H1 (cell line): ENCODE data around the gene PA2G4.

ENCODE experiments used
- EZH2 ChIP-seq: fragments of 200-600 bp; sonication (generic); IDR thresholded peaks from 2 replicates; pipeline ENCODE4 v1.7.1; 2012; ENCODE audit warnings: low read depth, mild to moderate bottlenecking, moderate library complexity, low read length, inconsistent platforms; ENCODE audit not compliant: severe bottlenecking
- GTF2F1 ChIP-seq: IDR thresholded peaks from 2 replicates; pipeline ENCODE4 v1.6.1; 2012; ENCODE audit warnings: low read depth, low read length, improper control_type of control experiment, borderline replicate concordance
- HDAC6 ChIP-seq: IDR thresholded peaks from one replicate; pipeline ENCODE4 v1.7.1; 2012; ENCODE audit warnings: low read depth, mild to moderate bottlenecking, inconsistent platforms, low read length, moderate library complexity
- POLR2A ChIP-seq, 2 experiments: IDR thresholded peaks; 1 replicate in 1 of 2; 2 replicates in 1 of 2; pipeline ENCODE4 v1.6.1; 2011; ENCODE audit warnings: low read depth in 2 of 2, low read length in 2 of 2, mild to moderate bottlenecking in 2 of 2; ENCODE audit errors: control extremely low read depth in 1 of 2
- POLR2AphosphoS5 ChIP-seq: IDR thresholded peaks from 2 replicates; pipeline ENCODE4 v1.6.1; 2011; ENCODE audit warnings: low read depth, low read length
- RAD21 ChIP-seq, 2 experiments: IDR thresholded peaks in 1 of 2; conservative IDR thresholded peaks in 1 of 2; 2 replicates each; pipeline ENCODE4 v1.6.1; 2011; ENCODE audit warnings: low read depth in 2 of 2, low read length in 2 of 2, improper control_type of control experiment in 1 of 2, inconsistent platforms in 1 of 2, mild to moderate bottlenecking in 1 of 2, moderate library complexity in 1 of 2
- RFX5 ChIP-seq: IDR thresholded peaks from 2 replicates; pipeline ENCODE4 v1.6.1; 2011; ENCODE audit warnings: low read depth, low read length, improper control_type of control experiment, borderline replicate concordance
- SIX5 ChIP-seq: IDR thresholded peaks from 2 replicates; pipeline ENCODE4 v1.6.1; 2011; ENCODE audit warnings: mild to moderate bottlenecking, low read depth, low read length
- SP4 ChIP-seq: IDR thresholded peaks from 2 replicates; pipeline ENCODE4 v1.6.1; 2012; ENCODE audit warnings: low read length, inconsistent platforms
- TAF1 ChIP-seq: IDR thresholded peaks from 2 replicates; pipeline ENCODE4 v1.6.1; 2011; ENCODE audit warnings: mild to moderate bottlenecking, low read depth, low read length
- TEAD4 ChIP-seq: IDR thresholded peaks from 2 replicates; pipeline ENCODE4 v1.6.1; 2012; ENCODE audit warnings: low read depth, low read length, inconsistent platforms, mixed read lengths
- YY1 ChIP-seq: IDR thresholded peaks from 2 replicates; pipeline ENCODE4 v1.6.1; 2011; ENCODE audit warnings: low read depth, mild to moderate bottlenecking, low read length
- TF ChIP-seq, protein P1 (sequence below), 3 experiments: IDR thresholded peaks; 1 replicate in 2 of 3; 2 replicates in 1 of 3; pipeline versions ENCODE4 v1.5.1 to v1.6.1; 2011; ENCODE audit warnings: low read length in 3 of 3, mild to moderate bottlenecking in 3 of 3, inconsistent platforms in 2 of 3, low read depth in 1 of 3, moderate library complexity in 1 of 3; ENCODE audit not compliant: insufficient read depth in 1 of 3; ENCODE audit errors: control extremely low read depth in 1 of 3

DNA sequence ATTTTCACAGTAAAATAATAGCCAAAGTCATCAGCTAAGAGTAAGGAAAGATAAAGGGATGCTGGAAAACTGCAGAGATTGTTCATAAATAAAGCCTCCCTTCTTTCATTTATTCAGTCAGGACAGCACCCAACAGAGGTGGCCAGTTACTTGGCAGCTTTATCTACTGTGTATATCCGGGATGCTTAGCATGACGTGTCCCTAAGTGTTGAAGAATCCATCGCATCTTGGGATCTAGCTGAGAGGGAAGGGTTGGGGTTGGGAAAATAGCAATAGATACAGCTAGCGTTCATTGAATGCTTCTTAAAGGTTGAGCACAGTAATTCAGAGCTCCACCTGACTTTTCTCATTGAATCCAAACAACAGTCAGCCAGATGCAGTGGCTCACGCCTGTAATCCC is 30.0 kb upstream of the PA2G4 start:
- no peak for TF ChIP-seq POLR2A (IDR thresholded peaks at IDR 0.05; ENCODE audit: control extremely low read depth in 1 of 2, low read depth in 2 of 2, low read length in 2 of 2)
- no peak for TF ChIP-seq EZH2
- no peak for TF ChIP-seq SP4
- TF ChIP-seq POLR2AphosphoS5: no peak
- TF ChIP-seq TEAD4: no peak
- no peak for TF ChIP-seq SIX5
- TF ChIP-seq, protein P1, sequence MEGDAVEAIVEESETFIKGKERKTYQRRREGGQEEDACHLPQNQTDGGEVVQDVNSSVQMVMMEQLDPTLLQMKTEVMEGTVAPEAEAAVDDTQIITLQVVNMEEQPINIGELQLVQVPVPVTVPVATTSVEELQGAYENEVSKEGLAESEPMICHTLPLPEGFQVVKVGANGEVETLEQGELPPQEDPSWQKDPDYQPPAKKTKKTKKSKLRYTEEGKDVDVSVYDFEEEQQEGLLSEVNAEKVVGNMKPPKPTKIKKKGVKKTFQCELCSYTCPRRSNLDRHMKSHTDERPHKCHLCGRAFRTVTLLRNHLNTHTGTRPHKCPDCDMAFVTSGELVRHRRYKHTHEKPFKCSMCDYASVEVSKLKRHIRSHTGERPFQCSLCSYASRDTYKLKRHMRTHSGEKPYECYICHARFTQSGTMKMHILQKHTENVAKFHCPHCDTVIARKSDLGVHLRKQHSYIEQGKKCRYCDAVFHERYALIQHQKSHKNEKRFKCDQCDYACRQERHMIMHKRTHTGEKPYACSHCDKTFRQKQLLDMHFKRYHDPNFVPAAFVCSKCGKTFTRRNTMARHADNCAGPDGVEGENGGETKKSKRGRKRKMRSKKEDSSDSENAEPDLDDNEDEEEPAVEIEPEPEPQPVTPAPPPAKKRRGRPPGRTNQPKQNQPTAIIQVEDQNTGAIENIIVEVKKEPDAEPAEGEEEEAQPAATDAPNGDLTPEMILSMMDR (IDR thresholded peaks at IDR 0.05; ENCODE audit: control extremely low read depth in 1 of 3, insufficient read depth in 1 of 3, low read depth in 1 of 3, low read length in 3 of 3): no peak
- TF ChIP-seq HDAC6: no peak
- TF ChIP-seq YY1: no peak
- no peak for TF ChIP-seq GTF2F1
- TF ChIP-seq RAD21 (IDR thresholded peaks at IDR 0.05 in 1 of 2, conservative IDR thresholded peaks at IDR 0.05 in 1 of 2; ENCODE audit: low read depth in 2 of 2, low read length in 2 of 2): no peak
- TF ChIP-seq TAF1: no peak
- TF ChIP-seq RFX5: no peak
